Trophoblast cell (in vitro differentiated cells and primary cell): ENCODE measurements around the gene NCOA5.

Experiments
- DNase-seq, 2 donors: peaks; one replicate each; pipeline ENCODE4 v3.0.0-alpha.2; 2016
- H2AFZ ChIP-seq: 2 replicates; pipeline ENCODE4 v1.6.1; 2013; ENCODE audit warnings: low read length, moderate library complexity, mild to moderate bottlenecking; ENCODE audit not compliant: insufficient read depth, poor library complexity
- H2AK5ac ChIP-seq: 2 replicates; pipeline ENCODE4 v1.6.1; 2013; ENCODE audit warnings: mild to moderate bottlenecking, low read length
- H2BK120ac ChIP-seq: 2 replicates; pipeline ENCODE4 v1.6.1; 2013; ENCODE audit warnings: low read length, mild to moderate bottlenecking, moderate library complexity; ENCODE audit not compliant: insufficient read depth, poor library complexity
- H2BK12ac ChIP-seq: 2 replicates; pipeline ENCODE4 v1.6.1; 2013; ENCODE audit warnings: mild to moderate bottlenecking, low read length, moderate library complexity
- H2BK5ac ChIP-seq: 2 replicates; pipeline ENCODE4 v1.6.1; 2013; ENCODE audit warnings: low read length, low read depth, moderate library complexity, mild to moderate bottlenecking; ENCODE audit not compliant: poor library complexity
- H3K14ac ChIP-seq: 2 replicates; pipeline ENCODE4 v1.6.1; 2013; ENCODE audit warnings: mild to moderate bottlenecking, low read length
- H3K18ac ChIP-seq: 2 replicates; pipeline ENCODE4 v1.6.1; 2013; ENCODE audit warnings: mild to moderate bottlenecking, low read length
- H3K23ac ChIP-seq: 2 replicates; pipeline ENCODE4 v1.6.1; 2013; ENCODE audit warnings: low read length
- H3K27ac ChIP-seq: 2 replicates; pipeline ENCODE4 v1.5.1; 2013; ENCODE audit warnings: low read depth, mild to moderate bottlenecking, inconsistent platforms, low read length, moderate library complexity
- H3K27me3 ChIP-seq: 2 replicates; pipeline ENCODE4 v1.6.1; 2013; ENCODE audit warnings: inconsistent platforms, mild to moderate bottlenecking, low read length, moderate library complexity; ENCODE audit not compliant: insufficient read depth
- H3K36me3 ChIP-seq, 2 experiments: 1 replicate in 1 of 2; 2 replicates in 1 of 2; pipeline ENCODE4 v1.6.1; 2013; ENCODE audit warnings: low read length in 2 of 2, mild to moderate bottlenecking in 2 of 2, moderate library complexity in 1 of 2; ENCODE audit not compliant: insufficient read depth in 2 of 2, control insufficient read depth in 1 of 2
- H3K4ac ChIP-seq: 2 replicates; pipeline ENCODE4 v1.6.1; 2013; ENCODE audit warnings: low read depth, mild to moderate bottlenecking, low read length, moderate library complexity
- H3K4me1 ChIP-seq, 2 experiments: 1 replicate in 1 of 2; 2 replicates in 1 of 2; pipeline ENCODE4 v1.6.1; 2013; ENCODE audit warnings: low read length in 2 of 2, mild to moderate bottlenecking in 2 of 2, moderate library complexity in 1 of 2; ENCODE audit not compliant: insufficient read depth in 2 of 2, control insufficient read depth in 1 of 2
- H3K4me2 ChIP-seq: 2 replicates; pipeline ENCODE4 v1.6.1; 2013; ENCODE audit warnings: inconsistent platforms, mild to moderate bottlenecking, low read length, moderate library complexity
- H3K4me3 ChIP-seq: 2 replicates; pipeline ENCODE4 v1.5.1; 2013; ENCODE audit warnings: mild to moderate bottlenecking, low read depth, low read length, inconsistent platforms
- H3K79me1 ChIP-seq: one replicate; pipeline ENCODE4 v1.6.1; 2013; ENCODE audit warnings: low read length
- H3K79me2 ChIP-seq: 2 replicates; pipeline ENCODE4 v1.6.1; 2013; ENCODE audit warnings: low read length, mild to moderate bottlenecking; ENCODE audit not compliant: control insufficient read depth, insufficient read depth, poor library complexity
- H3K9ac ChIP-seq: 2 replicates; pipeline ENCODE4 v1.6.1; 2013; ENCODE audit warnings: mild to moderate bottlenecking, low read length
- H3K9me3 ChIP-seq: 2 replicates; pipeline ENCODE4 v1.6.1; 2013; ENCODE audit warnings: low read depth, mild to moderate bottlenecking, control low read depth, inconsistent platforms, low read length; ENCODE audit not compliant: insufficient read depth
- H4K12ac ChIP-seq: 2 replicates; pipeline ENCODE4 v1.6.1; 2013; ENCODE audit warnings: low read depth, mild to moderate bottlenecking, low read length, moderate library complexity
- H4K8ac ChIP-seq: 2 replicates; pipeline ENCODE4 v1.6.1; 2013; ENCODE audit warnings: low read depth, mild to moderate bottlenecking, low read length, moderate library complexity
- H4K91ac ChIP-seq: one replicate; pipeline ENCODE4 v1.6.1; 2013; ENCODE audit warnings: low read depth, mild to moderate bottlenecking, low read length, moderate library complexity
- WGBS: extraction: QIAGEN DNeasy Blood & Tissue Kit; methylation state at CpG from one replicate; pipeline ENCODE4 v1.1.7; 2013; ENCODE audit warnings: missing lambda C conversion rate; ENCODE audit not compliant: insufficient read length, insufficient coverage; ENCODE audit errors: extremely low coverage; 5-methylcytosine and 5-hydroxymethylcytosine counted together

Gene NCOA5

GRCh38 chr20:46031701-46032254 lies 58.0 kb downstream of the NCOA5 start:
- H3K79me2 ChIP-seq = no peaks in the 10 kb centered on the region
- H3K36me3 ChIP-seq = no peaks in the 10 kb centered on the region
- peaks cover 61% of the 10 kb centered on the region for H3K27me3 ChIP-seq
- H3K79me1 ChIP-seq = no peaks in the 10 kb centered on the region
- H3K4me2 ChIP-seq = peak overlapping the region; percentile 54
- H4K91ac ChIP-seq = no peak overlapping the region
- no peak overlapping the region for H3K9ac ChIP-seq
- no peak overlapping the region for H3K14ac ChIP-seq
- no peak overlapping the region for H2BK120ac ChIP-seq
- no peak overlapping the region for H3K4ac ChIP-seq
- H2AK5ac ChIP-seq = no peak overlapping the region
- no peak overlapping the region for H2AFZ ChIP-seq
- H2BK12ac ChIP-seq = no peak overlapping the region
- no peak overlapping the region for H4K12ac ChIP-seq
- no peak overlapping the region for H4K8ac ChIP-seq
- H3K4me1 ChIP-seq = peaks cover 0 to 6% of the 10 kb centered on the region in 2 experiments
- peak; percentile 45 to 72 for DNase-seq
- H3K23ac ChIP-seq = no peak overlapping the region
- no peak overlapping the region for H3K27ac ChIP-seq
- H3K9me3 ChIP-seq = peaks cover 4% of the 10 kb centered on the region
- WGBS = no CpG with 5 or more reads among the region's 55 CpGs
- no peak overlapping the region for H2BK5ac ChIP-seq
- H3K4me3 ChIP-seq = no peak overlapping the region
- H3K18ac ChIP-seq = no peak overlapping the region

- H4K12ac ChIP-seq = no peak overlapping the region
- no CpG with 5 or more reads among the region's 11 CpGs for WGBS
- no peak overlapping the region for H4K8ac ChIP-seq
- no peak overlapping the region for H2AK5ac ChIP-seq
- no peaks in the 10 kb centered on the region for H3K79me1 ChIP-seq
- H3K4me2 ChIP-seq = no peak overlapping the region
- no peak overlapping the region for H3K23ac ChIP-seq
- H3K79me2 ChIP-seq = no peaks in the 10 kb centered on the region
- peaks cover 0 to 6% of the 10 kb centered on the region in 2 experiments for H3K4me1 ChIP-seq
- H3K9ac ChIP-seq = no peak overlapping the region
- no peak overlapping the region for H3K27ac ChIP-seq
- no peak overlapping the region for H2BK120ac ChIP-seq
- H4K91ac ChIP-seq = no peak overlapping the region
- H3K4me3 ChIP-seq = no peak overlapping the region
- H2AFZ ChIP-seq = no peak overlapping the region
- H3K27me3 ChIP-seq = peaks cover 61% of the 10 kb centered on the region
- no peaks in the 10 kb centered on the region for H3K36me3 ChIP-seq
- no peak overlapping the region for H2BK12ac ChIP-seq
- no peak for DNase-seq
- H3K9me3 ChIP-seq = peaks cover 4% of the 10 kb centered on the region
- H3K4ac ChIP-seq = no peak overlapping the region
- H3K14ac ChIP-seq = no peak overlapping the region
- no peak overlapping the region for H2BK5ac ChIP-seq
- no peak overlapping the region for H3K18ac ChIP-seq
These were observed 58.7 kb downstream of the NCOA5 start for GRCh38 chr20:46031014-46031569.

- Histone ChIP-seq H3K9me3 (peaks cover 4% of the 10 kb centered on the region), H3K79me1 (no peaks in the 10 kb centered on the region), H3K27ac (no peak overlapping the region), H3K27me3 (peaks cover 61% of the 10 kb centered on the region), H3K4ac (no peak overlapping the region), H4K12ac (no peak overlapping the region), H4K91ac (no peak overlapping the region), H4K8ac (no peak overlapping the region), H2AFZ (no peak overlapping the region), H3K4me1 (peaks cover 0 to 6% of the 10 kb centered on the region in 2 experiments), H3K14ac (no peak overlapping the region), H3K18ac (no peak overlapping the region), H3K4me3 (no peak overlapping the region), H3K4me2 (no peak overlapping the region), H3K79me2 (no peaks in the 10 kb centered on the region), H2AK5ac (no peak overlapping the region), H2BK12ac (no peak overlapping the region), H3K36me3 (no peaks in the 10 kb centered on the region), H3K9ac (no peak overlapping the region), H3K23ac (no peak overlapping the region), H2BK120ac (no peak overlapping the region), H2BK5ac (no peak overlapping the region)
- DNase-seq = no peak
- WGBS = no CpG with 5 or more reads among the region's 49 CpGs
These were observed 59.3 kb downstream of the NCOA5 start for GRCh38 chr20:46030284-46031013.

GRCh38 chr20:46028772-46029371 lies 60.9 kb downstream of the NCOA5 start, which contains the start of gene SLC12A5:
SLC12A5 (plus strand) TSS chr20:46029215; CDS start chr20:46029345, 130 bp downstream.
- no peak within 1 kb of the TSS for H3K14ac ChIP-seq
- no peak within 1 kb of the TSS for H3K27ac ChIP-seq
- no CpG with 5 or more reads among the region's 56 CpGs for WGBS

More at GRCh38 chr20:46028772-46029371, 60.9 kb downstream of the NCOA5 start, which contains the start of gene SLC12A5:
- DNase-seq = no peak
- Histone ChIP-seq H3K4me3 (no peak within 1 kb of the TSS), H2BK12ac (no peak within 1 kb of the TSS), H3K4ac (no peak within 1 kb of the TSS), H3K4me1 (peaks cover 0 to 6% of the 10 kb centered on the region in 2 experiments), H2AK5ac (no peak within 1 kb of the TSS), H3K23ac (no peak within 1 kb of the TSS), H3K36me3 (no peaks in the 10 kb centered on the region), H2BK120ac (no peak within 1 kb of the TSS), H4K8ac (no peak within 1 kb of the TSS), H3K9me3 (peaks cover 3% of the 10 kb centered on the region), H4K91ac (no peak within 1 kb of the TSS), H3K9ac (no peak within 1 kb of the TSS), H2BK5ac (no peak within 1 kb of the TSS), H4K12ac (no peak within 1 kb of the TSS), H3K79me2 (no peaks in the 10 kb centered on the region), H3K4me2 (no peak within 1 kb of the TSS), H2AFZ (no peak within 1 kb of the TSS), H3K79me1 (no peaks in the 10 kb centered on the region), H3K27me3 (peaks cover 49% of the 10 kb centered on the region), H3K18ac (no peak within 1 kb of the TSS)
